Measurements from ENCODE around the gene GRIK3.

The GRIK3 gene

GRCh38 chr1:37064039-37064438, 29.7 kb upstream of the GRIK3 start:
- TF ChIP-seq EZH2phosphoT487 (IDR thresholded peaks at IDR 0.05; ENCODE audit: borderline replicate concordance, low read length): no peak
- TF ChIP-seq CTCF (IDR thresholded peaks at IDR 0.05; ENCODE audit: low read depth, low read length, poor library complexity, severe bottlenecking): no peak

GRCh38 chr1:37059346-37059745, 25.0 kb upstream of the GRIK3 start:
- Histone ChIP-seq H3K36me3 (ENCODE audit: control insufficient read depth, low read length) (no peaks in the 10 kb centered on the region), H3F3A (ENCODE audit: control insufficient read depth, insufficient read depth) (no peaks in the 10 kb centered on the region), H3K4me1 (ENCODE audit: control insufficient read depth, low read length) (no peaks in the 10 kb centered on the region), H3K27ac (ENCODE audit: low read depth, low read length) (no peak overlapping the region), H3K4me2 (ENCODE audit: low read length) (no peak overlapping the region), H3K9me3 (ENCODE audit: control insufficient read depth, insufficient read depth, low read length) (no peaks in the 10 kb centered on the region), H3K27me3 (ENCODE audit: control insufficient read depth, low read length) (0 out of 2 replicates have a peak, but pooled peaks cover 2% of the 10 kb centered on the region), H4K20me1 (ENCODE audit: control insufficient read depth, insufficient read depth, low read depth, low read length) (no peaks in the 10 kb centered on the region), H3K9me2 (replicated peaks; ENCODE audit: control insufficient read depth, low read length) (no peaks in the 10 kb centered on the region), H3K4me3 (ENCODE audit: low read length) (no peak overlapping the region), H3K79me2 (ENCODE audit: control insufficient read depth, low read length) (no peaks in the 10 kb centered on the region)
- TF ChIP-seq CTCF (IDR thresholded peaks at IDR 0.05; ENCODE audit: low read depth, low read length, poor library complexity, severe bottlenecking) (no peak), EZH2phosphoT487 (IDR thresholded peaks at IDR 0.05; ENCODE audit: borderline replicate concordance, low read length) (no peak)

More at GRCh38 chr1:37064039-37064438, 29.7 kb upstream of the GRIK3 start:
- Histone ChIP-seq H3K79me2 (ENCODE audit: control insufficient read depth, low read length) (no peaks in the 10 kb centered on the region), H3K9me3 (ENCODE audit: control insufficient read depth, insufficient read depth, low read length) (no peaks in the 10 kb centered on the region), H3K4me3 (ENCODE audit: low read length) (no peak overlapping the region), H3K4me1 (ENCODE audit: control insufficient read depth, low read length) (no peaks in the 10 kb centered on the region), H3K9me2 (replicated peaks; ENCODE audit: control insufficient read depth, low read length) (no peaks in the 10 kb centered on the region), H3K36me3 (ENCODE audit: control insufficient read depth, low read length) (no peaks in the 10 kb centered on the region), H3K4me2 (ENCODE audit: low read length) (no peak overlapping the region), H3K27ac (ENCODE audit: low read depth, low read length) (no peak overlapping the region), H3F3A (ENCODE audit: control insufficient read depth, insufficient read depth) (no peaks in the 10 kb centered on the region), H3K27me3 (ENCODE audit: control insufficient read depth, low read length) (0 out of 2 replicates have a peak, but pooled peaks cover 2% of the 10 kb centered on the region), H4K20me1 (ENCODE audit: control insufficient read depth, insufficient read depth, low read depth, low read length) (no peaks in the 10 kb centered on the region)

GRCh38 chr1:37058424-37058988, 24.2 kb upstream of the GRIK3 start:
- H3K9me3 ChIP-seq (ENCODE audit: control insufficient read depth, insufficient read depth, low read length): no peaks in the 10 kb centered on the region
- H4K20me1 ChIP-seq (ENCODE audit: control insufficient read depth, insufficient read depth, low read depth, low read length): no peaks in the 10 kb centered on the region
- H3K36me3 ChIP-seq (ENCODE audit: control insufficient read depth, low read length): no peaks in the 10 kb centered on the region
- H3K4me2 ChIP-seq (ENCODE audit: low read length): no peak overlapping the region
- no peaks in the 10 kb centered on the region for H3F3A ChIP-seq (ENCODE audit: control insufficient read depth, insufficient read depth)
- H3K4me3 ChIP-seq (ENCODE audit: low read length): no peak overlapping the region
- H3K9me2 ChIP-seq (replicated peaks; ENCODE audit: control insufficient read depth, low read length): no peaks in the 10 kb centered on the region
- no peaks in the 10 kb centered on the region for H3K79me2 ChIP-seq (ENCODE audit: control insufficient read depth, low read length)
- TF ChIP-seq EZH2phosphoT487 (IDR thresholded peaks at IDR 0.05; ENCODE audit: borderline replicate concordance, low read length) (no peak), CTCF (IDR thresholded peaks at IDR 0.05; ENCODE audit: low read depth, low read length, poor library complexity, severe bottlenecking) (no peak)
- H3K27me3 ChIP-seq (ENCODE audit: control insufficient read depth, low read length): no peaks in the 10 kb centered on the region
- H3K4me1 ChIP-seq (ENCODE audit: control insufficient read depth, low read length): no peaks in the 10 kb centered on the region
- H3K27ac ChIP-seq (ENCODE audit: low read depth, low read length): no peak overlapping the region

Measured in DOHH2 (cell line).